GM19397 (cell line): ENCODE results near the gene ELP6.
"Not testable (repeated sequence)": the region's sequence is repeated elsewhere in the genome, so short reads cannot be mapped to it uniquely, and the experiment has no call there.

ENCODE experiments used
- ATAC-seq: cut with Tn5 transposase; IDR thresholded peaks from one replicate; pipeline ENCODE4 v1.9.1; 2021; ENCODE audit warnings: mild to moderate bottlenecking, moderate library complexity; ENCODE audit not compliant: unreplicated experiment

The ELP6 gene

GRCh38 chr3:47515100-47515499, 1.6 kb upstream of the ELP6 start:
- no peak for ATAC-seq

- no peak for ATAC-seq
Observed at GRCh38 chr3:47512416-47513124, 942 bp downstream of the ELP6 start.

- not testable (repeated sequence) for ATAC-seq
Observed at GRCh38 chr3:47505267-47505666, 8.2 kb downstream of the ELP6 start.

- ATAC-seq = no peak
Observed at GRCh38 chr3:47504113-47504512, 9.4 kb downstream of the ELP6 start.

GRCh38 chr3:47503033-47503432, 10.5 kb downstream of the ELP6 start:
- no peak for ATAC-seq

- no peak for ATAC-seq
Observed at GRCh38 chr3:47496892-47497291, 16.6 kb downstream of the ELP6 start.

- no peak for ATAC-seq
Observed at GRCh38 chr3:47495886-47496285, 17.6 kb downstream of the ELP6 start.

GRCh38 chr3:47495111-47495510, 18.4 kb downstream of the ELP6 start:
- ATAC-seq = no peak

- no peak for ATAC-seq
Observed at GRCh38 chr3:47491777-47492176, 21.7 kb downstream of the ELP6 start.

GRCh38 chr3:47491186-47491585, 22.3 kb downstream of the ELP6 start:
- no peak for ATAC-seq

- no peak for ATAC-seq
Observed at GRCh38 chr3:47487265-47487664, 26.2 kb downstream of the ELP6 start.

- ATAC-seq = no peak
Observed at GRCh38 chr3:47485812-47486211, 27.7 kb downstream of the ELP6 start.

- no peak for ATAC-seq
Observed at GRCh38 chr3:47482366-47482765, 31.1 kb downstream of the ELP6 start.

GRCh38 chr3:47481763-47482162, 31.7 kb downstream of the ELP6 start:
- ATAC-seq = not testable (repeated sequence)

GRCh38 chr3:47480267-47480666, 33.2 kb downstream of the ELP6 start:
- not testable (repeated sequence) for ATAC-seq

GRCh38 chr3:47479826-47480160, 33.7 kb downstream of the ELP6 start:
- no peak for ATAC-seq

- ATAC-seq = no peak
Observed at GRCh38 chr3:47478022-47478421, 35.5 kb downstream of the ELP6 start.

- no peak for ATAC-seq
Observed at GRCh38 chr3:47476644-47477199, 36.8 kb downstream of the ELP6 start.

GRCh38 chr3:47476330-47476626, 37.2 kb downstream of the ELP6 start:
- ATAC-seq = no peak

GRCh38 chr3:47475570-47476329, 37.8 kb downstream of the ELP6 start, which contains the start of gene SCAP:
SCAP (minus strand) TSS chr3:47475941; CDS start chr3:47442993, 32,948 bp downstream.
- ATAC-seq = peak; percentile 90

- ATAC-seq = no peak
Observed at GRCh38 chr3:47475029-47475569, 38.4 kb downstream of the ELP6 start.

GRCh38 chr3:47473391-47473790, 40.1 kb downstream of the ELP6 start:
- no peak for ATAC-seq
